ENCODE measurements around the gene TSBP1.
A peak's percentile ranks its signal among the peaks of the same experiment; 100 is the strongest.
"Not testable (repeated sequence)": the region's sequence is repeated elsewhere in the genome, so short reads cannot be mapped to it uniquely, and the experiment has no call there.

Gene TSBP1

DNA sequence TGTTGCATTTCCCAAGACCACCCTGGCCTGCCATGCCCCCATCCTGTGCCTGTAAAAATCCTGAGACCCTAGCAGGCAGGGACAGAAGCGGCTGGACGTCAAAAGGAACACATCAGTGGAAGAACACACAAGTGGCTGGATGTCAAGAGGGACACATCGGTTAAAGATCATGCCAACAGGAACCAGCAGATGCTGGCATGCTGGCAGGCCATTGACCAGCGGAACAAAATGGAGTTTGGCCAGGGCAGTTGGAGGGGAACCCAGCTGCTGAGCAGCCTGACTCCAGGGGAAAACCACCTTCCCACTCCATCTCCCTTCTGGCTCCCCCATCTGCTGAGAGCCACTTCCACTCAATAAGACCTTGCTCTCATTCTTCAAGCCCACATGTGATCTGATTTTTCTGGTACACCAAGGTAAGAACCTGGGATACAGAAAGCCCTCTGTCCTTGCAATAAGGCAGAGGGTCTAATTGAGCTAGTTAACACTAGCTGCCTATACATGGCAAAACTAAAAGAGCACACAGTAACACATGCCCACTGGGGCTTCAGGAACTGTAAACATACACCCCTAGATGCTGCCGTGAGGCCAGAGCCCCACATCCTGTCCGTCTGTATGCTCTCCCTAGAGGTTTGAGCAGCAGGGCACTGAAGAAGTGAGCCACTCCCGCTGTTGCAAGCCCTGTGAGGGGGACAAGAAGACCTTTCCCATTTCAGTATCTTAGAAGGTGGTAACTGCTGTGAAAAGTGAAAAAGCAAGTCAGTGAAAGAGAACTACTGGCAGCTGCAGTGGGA lies 4.2 kb upstream of the TSBP1 start:
- DNase-seq = no peak

DNA sequence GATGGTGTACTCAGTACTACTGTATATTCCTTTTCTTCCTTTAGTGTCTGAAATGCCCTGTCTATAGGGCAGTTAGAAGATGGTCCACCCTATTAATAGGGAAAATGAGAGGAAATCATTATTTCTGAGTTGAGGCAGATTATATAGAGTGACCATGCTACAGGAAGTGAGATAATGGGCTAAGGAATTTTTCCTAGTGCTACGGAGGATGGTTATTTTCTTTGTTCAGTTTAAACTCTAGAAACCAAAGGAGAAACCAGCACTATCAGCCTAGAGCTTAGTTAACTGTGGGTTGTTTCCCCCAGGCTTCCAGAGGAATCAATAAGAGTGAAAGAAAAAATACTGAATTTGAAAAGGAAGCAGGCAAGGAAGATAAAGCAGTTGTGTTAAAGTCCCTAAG lies 474 bp downstream of the TSBP1 start:
- no peak for DNase-seq

DNA sequence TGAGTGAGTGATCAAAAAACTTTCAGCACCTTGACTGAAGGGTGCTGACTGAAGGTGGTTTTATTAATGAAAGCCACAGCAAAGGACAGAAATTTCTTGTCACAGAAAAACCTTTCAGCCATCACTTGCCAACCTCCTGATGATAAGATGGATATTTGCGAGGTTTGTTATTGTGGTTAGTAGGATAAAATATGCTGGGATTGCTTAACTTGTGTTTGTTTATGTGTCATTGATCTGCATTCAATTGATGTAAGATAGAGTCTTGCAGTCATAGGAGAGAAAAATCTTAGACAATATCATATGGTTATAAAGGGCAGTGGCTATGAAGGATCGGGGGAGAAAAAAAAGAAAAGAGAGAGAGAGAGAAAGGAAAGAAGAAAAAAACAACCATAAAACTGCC lies 1.2 kb downstream of the TSBP1 start:
- DNase-seq = no peak

DNA sequence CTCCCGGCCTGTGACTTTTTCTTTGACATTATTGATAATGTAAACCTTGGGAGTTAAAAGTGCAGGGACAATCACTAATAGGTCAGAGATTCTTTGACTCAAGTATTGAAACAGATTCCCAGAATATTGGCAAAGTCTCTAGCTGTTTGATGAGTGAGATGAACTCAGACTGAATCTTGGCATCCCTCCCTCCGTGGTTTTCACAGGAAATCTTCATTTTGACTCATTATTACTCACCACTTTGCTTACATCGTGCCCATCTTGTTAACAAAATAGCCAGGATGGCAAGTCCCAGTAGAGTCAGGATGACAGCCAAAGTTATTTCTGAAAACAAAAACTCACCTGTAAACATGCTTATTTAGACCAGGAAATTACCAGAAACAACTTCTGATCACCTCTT lies 2.0 kb downstream of the TSBP1 start:
- DNase-seq = peak; percentile 4

DNA sequence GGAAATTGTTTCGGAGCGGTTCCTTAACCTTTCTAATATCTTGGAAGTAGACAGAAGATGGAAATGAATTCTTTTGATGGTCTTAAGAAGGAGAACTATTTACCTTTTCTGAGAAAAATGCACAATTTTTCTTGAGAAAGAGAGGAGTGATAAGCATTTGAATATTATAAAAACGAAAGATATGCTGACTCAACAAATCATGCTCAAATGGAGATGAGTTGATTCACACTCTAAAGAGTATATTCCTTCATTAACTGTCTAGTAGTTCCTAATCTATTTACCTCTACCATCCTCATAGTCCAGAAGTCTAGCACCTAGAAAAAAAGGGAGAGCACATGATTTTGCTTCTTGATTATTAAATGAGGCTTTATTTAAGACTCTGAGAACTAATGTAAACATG lies 4.1 kb downstream of the TSBP1 start:
- no peak for DNase-seq

DNA sequence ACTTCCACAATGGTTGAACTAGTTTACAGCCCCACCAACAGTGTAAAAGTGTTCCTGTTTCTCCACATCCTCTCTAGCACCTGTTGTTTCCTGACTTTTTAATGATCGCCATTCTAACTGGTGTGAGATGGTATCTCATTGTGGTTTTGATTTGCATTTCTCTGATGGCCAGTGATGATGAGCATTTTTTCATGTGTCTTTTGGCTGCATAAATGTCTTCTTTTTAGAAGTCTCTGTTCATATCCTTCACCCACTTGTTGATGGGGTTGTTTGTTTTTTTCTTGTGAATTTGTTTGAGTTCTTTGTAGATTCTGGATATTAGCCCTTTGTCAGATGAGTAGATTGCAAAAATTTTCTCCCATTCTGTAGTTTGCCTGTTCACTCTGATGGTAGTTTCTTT lies 12.5 kb downstream of the TSBP1 start:
- DNase-seq = not testable (repeated sequence)

DNA sequence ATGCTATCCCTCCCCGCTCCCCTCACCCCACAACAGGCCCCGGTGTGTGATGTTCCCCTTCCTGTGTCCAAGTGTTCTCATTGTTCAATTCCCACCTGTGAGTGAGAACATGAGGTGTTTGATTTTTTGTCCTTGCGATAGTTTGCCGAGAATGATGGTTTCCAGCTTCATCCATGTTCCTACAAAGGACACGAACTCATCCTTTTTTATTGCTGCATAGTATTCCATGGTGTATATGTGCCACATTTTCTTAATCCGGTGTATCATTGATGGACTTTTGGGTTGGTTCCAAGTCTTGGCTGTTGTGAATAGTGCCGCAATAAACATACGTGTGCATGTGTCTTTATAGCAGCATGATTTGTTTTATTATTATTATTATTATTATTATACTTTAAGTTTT lies 13.2 kb downstream of the TSBP1 start:
- DNase-seq = not testable (repeated sequence)

DNA sequence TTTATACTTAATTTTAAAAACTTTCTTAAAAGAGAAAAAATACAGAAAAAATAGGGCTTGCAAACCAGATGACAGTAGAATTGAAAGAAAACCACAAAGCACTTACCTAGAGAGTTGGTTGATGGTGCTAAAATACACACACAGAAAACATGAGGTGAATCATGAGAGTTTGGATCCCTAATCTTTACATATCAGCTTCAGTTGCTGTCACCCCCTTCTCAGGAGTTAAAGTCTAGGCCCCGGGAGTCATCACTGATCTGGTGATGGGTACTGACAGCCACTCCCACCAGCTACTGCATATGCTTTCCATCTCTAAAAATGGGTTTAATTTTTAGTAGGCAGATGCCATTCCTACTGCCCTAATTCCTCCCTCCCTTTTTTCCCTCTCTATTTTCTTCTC lies 16.7 kb downstream of the TSBP1 start:
- DNase-seq = no peak

DNA sequence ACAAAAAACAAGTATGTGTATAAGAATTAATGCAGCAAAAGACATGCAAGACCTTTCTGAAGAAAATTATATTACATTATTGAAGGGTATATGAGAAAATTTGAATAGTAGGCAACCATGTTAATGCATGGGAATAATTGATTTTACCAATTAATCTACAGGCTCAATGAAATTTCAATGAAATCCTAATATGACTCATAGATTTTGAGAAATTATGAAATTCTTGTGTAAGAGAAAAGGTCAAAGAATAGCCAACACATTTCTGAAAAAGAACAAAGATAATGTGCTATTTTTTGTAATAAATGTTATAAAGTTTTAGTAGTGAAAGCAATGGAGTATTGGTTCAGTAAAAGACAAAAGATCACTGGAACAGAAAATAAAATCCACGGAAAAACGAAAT lies 18.4 kb downstream of the TSBP1 start:
- DNase-seq = no peak

DNA sequence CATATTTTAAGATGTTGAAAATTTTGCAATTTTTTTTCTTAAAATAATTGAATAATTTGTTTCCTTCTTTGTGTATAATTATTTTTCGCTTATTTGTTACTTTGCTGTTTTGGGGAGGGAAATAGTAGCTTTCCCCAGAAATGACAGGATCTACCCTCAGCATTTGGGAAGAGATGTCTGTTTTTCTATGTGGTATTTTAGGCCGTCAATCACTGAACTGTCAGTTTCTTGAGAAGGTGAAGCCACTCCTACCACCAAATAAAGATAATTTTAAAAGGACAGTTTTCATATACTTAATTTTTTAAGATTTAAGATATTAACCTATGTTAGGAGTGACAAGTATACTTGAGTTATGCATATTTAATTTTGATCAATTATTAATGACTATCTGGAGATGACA lies 31.5 kb downstream of the TSBP1 start:
- no peak for DNase-seq

DNA sequence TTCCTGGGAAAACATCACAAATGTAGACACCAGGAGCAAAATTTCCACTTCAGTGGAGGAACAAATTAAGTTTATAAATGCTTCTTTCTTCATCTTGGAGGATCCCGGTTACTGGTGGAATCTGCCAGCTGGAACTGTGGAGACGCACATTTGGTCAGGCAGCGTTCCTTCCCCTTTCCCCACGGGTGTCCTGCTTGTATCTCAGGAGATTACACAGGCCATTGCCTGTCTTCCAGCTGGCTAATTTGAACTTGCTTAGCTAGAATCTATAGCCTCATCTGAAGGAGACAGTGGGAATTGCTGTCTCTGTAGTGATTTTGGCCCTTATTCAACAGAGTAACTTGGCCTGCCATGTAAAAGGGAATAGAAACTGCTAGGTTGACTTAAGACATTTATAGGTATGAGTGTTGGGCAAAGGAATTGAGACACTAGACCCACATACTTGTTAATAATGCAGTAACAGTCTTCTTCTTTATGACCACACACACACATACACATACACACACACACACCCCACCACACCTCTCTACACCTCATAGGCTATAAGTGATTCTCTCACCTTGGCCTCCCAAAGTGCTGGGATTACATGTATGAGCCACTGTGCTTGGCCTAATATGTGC lies 34.4 kb downstream of the TSBP1 start:
- no peak for DNase-seq

DNA sequence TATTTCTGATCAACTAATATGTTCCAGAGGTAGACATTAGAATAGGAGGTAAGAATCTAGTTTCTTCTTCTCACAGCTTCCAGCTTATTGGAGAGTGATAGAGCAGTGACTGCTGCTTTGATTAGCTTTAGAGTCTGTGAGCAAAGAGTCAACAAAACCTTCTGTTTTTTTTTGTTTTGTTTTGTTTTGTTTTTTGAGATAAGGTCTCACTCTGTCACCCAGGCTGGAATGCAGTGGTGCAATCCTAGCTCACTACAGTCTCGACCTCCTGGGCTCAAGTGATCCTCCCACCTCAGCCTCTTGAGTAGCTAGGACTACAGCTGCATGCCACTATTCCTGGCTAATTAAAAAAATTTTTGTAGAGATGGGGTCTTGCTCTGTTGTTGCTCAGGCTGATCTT lies 39.3 kb downstream of the TSBP1 start:
- no peak for DNase-seq

DNA sequence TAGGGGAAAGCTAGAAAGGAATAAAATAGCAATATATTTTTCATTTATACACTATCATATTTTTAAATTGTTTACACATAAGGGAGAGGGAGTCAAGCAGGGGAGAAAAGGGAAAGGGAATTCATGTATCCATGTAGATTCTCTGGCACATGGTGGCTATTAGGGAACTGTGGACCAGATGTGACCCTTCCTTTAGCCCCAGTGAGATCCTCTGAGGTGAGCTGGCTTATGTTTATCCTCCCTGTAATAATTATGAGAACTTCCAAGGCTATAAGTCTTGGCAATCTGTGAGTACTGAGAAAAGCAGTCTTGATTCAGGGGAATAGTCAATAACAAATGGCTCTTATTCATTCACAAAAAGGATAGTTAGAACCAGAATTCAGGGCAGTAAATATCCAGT lies 42.6 kb downstream of the TSBP1 start:
- DNase-seq = no peak

DNA sequence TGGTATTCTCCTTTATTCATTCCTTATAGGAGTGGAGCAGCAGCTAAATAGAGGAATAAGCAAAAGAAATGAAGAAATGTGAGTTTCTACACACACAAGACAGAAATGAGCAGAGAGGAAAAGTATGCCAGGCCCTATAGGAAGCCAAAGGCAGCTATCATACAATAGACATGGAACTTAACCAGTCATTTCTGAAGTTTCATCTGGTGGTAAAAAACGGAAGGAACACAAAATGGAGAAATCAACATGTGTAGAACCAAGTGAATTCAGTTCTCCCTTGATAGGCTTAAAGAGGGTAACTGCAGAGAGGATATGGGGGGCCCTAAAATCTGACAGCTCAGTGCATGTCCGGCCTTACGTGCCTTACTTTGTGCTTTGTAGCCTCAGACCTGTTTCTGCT lies 44.6 kb downstream of the TSBP1 start:
- no peak for DNase-seq

DNA sequence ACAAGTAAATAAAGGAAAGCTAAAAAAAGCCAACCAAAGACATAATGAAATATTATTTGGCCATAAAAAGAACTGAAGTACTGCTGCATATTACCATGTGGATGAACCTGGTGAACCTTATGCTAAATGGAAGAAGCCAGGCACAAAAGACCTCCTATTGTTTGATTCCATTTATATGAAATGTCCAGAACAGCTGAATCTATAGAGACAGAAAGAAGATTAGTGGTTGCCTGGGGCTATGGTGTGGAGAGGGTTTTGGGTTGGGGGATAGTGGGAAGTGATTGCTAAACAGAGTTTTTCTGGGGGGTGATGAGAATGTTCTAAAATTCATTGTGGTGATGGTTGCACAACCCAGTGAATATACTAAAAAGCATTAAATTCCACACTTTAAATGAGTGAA lies 53.2 kb downstream of the TSBP1 start:
- no peak for DNase-seq

DNA sequence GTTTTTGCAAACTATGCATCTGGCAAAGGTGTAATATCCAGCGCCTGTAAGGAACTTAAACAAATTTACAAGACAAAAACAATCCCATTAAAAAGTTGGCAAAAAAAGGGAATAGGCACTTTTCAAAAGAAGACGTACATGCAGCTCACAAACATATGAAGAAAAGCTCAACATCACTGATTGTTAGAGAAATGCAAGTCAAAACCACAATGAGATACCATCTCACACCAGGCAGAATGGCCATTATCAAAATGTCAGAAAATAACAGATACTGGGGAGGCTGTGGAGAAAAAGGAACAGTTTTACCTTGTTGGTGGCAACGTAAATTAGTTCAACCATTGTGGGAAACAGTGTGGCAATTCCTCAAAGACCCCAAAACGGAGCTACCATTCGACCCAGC lies 54.2 kb downstream of the TSBP1 start:
- no peak for DNase-seq

DNA sequence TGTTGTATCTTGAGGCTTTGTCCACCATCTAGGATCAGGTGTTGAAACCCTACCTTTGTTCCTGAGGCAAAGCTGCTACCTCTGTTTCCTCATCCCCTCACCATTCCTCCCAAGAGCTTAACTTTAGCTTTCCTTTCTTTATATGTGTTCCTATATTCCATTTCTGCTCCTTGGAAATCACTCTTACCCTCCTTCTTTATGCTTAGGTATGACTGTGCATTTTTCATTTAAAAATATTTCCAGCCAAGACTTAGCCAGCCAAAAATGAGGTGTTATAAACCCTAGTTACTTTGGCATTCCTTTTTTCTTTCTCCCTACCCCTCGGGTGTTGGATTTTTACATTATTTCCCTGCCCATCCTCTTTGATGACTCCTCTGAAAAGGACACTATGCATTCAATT lies 57.7 kb downstream of the TSBP1 start:
- no peak for DNase-seq

DNA sequence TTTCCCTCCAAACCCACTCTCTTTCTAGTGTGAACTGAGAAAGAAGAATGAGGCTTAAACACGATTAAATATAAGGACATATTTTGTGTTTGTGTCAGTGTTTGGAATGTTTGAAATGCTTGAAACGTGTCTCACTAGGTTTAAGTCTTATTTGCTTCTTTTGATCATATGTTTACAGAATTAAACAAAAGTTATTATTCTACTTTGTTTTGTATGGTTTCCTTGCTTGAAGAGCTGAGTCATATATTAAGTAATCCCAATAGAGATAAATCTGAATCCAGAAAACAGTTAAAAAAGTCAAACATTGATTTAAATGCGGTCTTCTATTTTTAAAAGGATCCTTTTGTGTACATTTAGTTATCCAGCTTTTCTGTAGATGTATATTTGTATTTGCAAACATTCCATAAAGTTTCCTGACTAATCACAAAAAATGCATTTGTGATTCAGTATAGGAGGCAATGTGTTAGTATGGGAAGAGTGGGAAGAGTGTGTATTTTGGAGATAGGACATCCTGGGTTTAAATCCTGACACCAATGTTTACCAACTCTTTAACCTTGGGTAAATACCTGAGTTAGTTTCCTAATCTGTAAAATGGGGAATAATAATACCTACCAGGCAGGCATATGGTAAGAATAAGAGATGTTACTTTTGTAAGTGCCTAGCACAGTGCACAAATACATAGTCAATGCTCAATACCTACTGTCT lies 72.9 kb downstream of the TSBP1 start:
- peak; percentile 43 for DNase-seq

DNA sequence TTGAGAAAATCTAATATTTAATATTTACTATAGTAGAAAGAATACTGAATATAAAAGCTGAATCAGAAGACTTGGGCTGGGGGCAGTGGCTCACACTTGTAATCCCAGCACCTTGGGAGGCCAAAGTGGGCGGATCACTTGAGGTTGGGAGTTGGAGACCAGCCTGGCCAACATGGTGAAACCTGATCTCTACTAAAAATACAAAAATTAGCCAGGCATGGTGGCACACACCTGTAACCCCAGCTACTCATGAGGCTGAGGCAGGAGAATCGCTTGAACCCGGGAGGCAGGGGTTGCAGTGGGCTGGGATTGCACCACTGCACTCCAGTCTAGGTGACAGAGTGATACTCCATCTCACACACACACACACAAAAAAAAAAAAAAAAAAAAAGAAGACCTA lies 76.7 kb downstream of the TSBP1 start:
- DNase-seq = not testable (repeated sequence)

DNA sequence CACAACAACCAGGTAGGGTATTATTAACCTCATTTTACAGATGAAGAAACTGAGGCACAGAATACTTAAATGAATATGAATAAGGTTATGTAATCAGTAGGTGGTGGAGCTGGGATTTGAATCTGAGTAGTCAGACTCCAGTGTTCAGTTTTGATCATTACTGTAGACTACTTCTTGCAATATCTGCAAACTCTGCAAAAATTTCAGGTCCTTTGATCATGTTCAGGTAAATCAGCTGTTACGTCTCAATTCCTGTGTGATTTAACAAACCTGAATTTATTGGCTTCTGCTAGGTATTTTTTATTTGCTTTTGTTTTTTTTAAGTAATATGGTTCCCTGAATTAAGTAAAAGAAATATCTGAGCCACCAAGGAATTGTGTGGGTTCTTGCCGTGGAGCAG lies 77.1 kb downstream of the TSBP1 start:
- DNase-seq = no peak

DNA sequence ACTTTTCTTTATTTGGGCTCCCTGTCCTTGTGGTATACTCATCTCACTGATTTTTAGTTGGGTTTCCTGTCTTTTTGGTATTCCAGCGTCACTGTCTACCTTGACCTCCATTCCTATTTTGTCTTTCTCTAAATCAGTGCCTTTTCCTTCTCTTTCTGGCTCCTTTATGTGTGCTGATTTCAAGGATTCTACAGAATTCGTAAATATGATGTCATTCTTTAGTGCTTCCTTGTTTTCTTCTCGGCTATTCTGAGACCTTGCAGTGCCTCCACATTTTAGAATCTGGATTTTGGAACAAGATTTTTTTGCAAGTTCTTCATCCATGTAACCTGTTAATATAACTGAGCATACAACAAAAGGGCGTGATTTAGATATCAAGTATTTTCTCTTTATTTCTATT lies 78.0 kb downstream of the TSBP1 start:
- DNase-seq = no peak

DNA sequence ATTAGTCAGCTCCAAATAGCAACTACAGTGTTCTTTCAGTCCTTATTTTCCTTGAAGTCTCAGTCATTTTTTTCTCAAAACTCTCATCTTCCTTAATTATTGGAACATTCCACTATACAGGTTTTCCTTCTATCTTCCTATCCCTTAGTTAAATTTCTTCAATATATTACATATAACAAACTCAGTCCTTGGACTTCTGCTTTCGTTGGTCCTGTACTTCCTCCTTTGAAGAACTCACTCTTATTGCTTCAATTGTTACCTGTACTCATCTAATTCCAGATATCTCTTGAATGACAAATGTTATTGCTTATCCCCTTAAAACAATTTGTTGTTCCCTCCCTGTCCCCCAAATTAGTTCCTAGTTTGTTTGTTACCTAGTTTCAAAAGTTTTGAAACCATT lies 80.2 kb downstream of the TSBP1 start:
- no peak for DNase-seq

DNA sequence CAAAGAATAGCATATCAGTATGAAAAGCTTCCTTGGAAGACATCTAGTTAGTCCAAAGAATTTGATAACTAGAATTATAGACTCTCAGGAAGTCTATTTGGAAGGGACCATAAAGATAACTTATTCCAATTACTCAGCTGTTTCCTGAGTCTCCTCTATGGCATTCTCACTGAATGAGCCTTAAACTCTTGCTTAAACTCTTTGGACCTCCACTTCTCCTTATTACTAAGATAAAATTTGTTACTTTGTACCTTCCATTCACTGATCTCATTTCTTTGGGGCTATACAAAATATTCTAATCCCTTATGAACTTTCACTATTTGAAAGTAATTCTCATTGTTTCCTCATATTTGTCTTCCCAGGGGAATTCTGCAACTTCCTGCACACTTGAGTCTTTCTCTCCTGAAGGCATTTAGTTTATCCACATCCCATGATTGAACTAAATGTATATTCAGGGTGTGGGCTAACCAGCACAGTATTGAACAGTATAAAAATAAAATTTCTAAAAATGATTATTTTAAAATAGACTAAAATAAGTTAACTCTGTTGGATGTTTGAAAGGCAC lies 80.7 kb downstream of the TSBP1 start:
- no peak for DNase-seq

DNA sequence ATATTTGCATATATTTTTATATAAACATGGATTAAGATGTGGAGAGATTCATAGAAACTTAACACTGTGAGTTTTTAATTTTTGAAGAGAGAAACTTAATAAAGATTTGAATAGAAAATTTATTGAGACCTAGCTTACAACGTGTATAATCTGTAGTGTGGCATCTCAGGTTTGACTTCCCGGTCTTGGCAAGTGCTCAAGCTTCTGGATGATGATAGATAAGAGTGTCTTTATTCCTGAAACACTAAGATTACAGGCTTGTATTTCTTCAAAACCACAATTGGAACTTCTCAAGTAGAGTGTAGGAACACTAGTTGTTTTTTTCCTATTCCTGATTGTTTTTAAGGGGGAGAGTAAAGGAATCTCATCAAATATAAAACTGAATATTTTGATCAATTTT lies 83.3 kb downstream of the TSBP1 start:
- DNase-seq = no peak
